ENCODE measurements around the gene EMC6. TPM values are rescaled to one million over a fixed set of nuclear protein-coding genes. Genes with fewer than 3 reads are reported as not detected.

EMC6 gene
- total RNA-seq, 1 donor from 2014 or later: 35.7 TPM

DNA sequence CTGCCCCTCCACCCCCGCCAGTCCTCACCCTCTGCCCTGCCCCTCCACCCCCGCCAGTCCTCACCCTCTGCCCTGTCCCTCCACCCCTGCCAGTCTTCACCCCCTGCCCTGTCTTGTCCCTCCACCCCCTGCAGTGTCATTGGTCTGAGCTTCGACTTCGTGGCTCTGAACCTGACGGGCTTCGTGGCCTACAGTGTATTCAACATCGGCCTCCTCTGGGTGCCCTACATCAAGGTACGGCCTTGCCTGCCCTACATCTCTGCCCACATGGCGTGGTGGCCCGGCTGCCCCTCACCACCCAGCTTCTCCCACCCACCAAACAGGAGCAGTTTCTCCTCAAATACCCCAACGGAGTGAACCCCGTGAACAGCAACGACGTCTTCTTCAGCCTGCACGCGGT, 12.3 kb upstream of the EMC6 start:
- DNase-seq (ENCODE audit: low spot score): no peak

GRCh38 chr17:3656755-3657587, 11.6 kb upstream of the EMC6 start:
- no peak for DNase-seq (ENCODE audit: low spot score)

- no peak for DNase-seq (ENCODE audit: low spot score)
These were observed 11.1 kb upstream of the EMC6 start for GRCh38 chr17:3657588-3657869.

GRCh38 chr17:3657874-3658783, 10.5 kb upstream of the EMC6 start:
- no peak for DNase-seq (ENCODE audit: low spot score)

DNA sequence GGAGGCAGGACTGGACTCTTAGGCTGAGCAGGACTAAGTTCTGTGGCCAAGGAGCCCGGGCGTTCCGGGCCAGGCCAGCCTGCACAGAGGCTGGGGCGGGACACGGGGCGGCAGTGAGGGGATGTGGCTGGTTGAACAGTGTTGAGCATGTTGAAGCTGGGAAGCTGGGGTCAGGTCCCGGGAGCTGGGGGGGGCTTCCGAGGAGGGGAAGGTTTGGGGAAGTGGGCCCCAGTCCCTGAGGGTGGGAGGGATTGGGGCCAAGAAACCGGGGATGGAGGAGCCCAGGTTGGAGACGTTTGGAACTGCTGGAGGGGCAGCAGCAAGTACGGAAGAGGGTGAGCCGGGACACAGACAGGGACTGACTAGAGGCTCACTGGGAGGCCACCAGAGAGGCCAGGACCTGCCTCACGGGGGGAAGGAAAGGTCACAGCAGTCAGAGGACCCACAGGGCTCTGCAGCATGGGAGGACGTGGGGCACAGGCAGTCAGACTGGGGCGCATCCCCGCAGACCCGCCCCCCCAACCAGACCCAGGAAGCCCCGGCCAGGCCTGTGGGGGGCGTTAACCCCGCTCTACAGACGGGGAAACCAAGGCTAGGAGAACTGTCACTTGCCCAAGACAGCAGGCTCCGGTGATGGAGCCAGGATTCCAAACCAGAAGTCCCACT, 9.7 kb upstream of the EMC6 start:
- DNase-seq (ENCODE audit: low spot score): no peak

DNA sequence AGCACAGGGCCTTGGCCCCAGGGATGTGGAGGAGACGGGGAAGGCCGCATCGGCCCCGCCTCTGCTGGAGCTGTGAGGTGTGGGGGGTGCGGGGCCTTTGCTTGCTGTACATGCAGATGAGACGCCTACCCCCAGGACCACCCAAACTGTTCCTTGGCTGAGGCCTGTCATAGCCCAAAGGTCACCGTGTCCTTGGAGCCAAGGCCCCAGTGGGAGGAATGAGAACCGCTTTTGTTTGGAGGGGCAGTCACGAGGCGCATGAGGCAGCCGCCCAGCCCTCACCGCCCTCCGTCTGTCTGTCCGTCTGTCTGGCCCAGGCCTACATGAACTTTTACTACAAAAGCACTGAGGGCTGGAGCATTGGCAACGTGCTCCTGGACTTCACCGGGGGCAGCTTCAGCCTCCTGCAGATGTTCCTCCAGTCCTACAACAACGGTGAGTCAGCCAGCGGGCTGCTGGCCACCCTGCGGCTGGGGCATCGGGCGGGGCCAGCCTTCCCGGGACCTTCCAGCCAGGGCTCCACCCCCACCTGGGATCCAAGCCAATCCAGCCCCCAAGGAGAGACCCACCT, 9.0 kb upstream of the EMC6 start:
- DNase-seq (ENCODE audit: low spot score): peak; percentile 58

DNA sequence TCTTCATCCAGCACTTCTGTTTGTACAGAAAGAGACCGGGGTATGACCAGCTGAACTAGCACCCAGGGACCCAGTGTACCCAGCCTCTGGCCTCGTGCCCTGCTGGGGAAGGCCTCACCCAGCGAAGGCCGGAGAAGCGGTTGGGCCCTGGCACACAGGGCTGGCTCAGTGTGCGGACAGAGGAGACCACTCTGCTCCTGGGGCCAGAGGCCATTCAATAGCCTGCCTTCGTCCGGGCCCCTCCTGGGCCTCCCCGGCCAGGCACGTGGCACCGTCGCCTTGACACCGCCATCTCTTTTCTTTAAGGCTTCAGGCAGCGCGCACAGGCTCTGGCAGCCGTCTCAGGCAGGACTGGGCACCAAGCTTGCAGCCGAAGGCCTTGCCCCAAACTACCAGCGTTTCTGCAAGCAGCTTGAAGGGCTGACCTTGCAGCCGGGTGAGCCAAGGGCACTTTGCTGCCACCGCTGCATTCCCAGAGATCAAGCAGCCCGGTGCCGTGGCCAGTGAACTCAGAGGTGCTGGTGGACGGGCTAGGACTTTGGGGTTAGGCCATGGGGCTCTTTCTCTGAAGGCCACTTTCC, 8.2 kb upstream of the EMC6 start:
- DNase-seq (ENCODE audit: low spot score): no peak

DNA sequence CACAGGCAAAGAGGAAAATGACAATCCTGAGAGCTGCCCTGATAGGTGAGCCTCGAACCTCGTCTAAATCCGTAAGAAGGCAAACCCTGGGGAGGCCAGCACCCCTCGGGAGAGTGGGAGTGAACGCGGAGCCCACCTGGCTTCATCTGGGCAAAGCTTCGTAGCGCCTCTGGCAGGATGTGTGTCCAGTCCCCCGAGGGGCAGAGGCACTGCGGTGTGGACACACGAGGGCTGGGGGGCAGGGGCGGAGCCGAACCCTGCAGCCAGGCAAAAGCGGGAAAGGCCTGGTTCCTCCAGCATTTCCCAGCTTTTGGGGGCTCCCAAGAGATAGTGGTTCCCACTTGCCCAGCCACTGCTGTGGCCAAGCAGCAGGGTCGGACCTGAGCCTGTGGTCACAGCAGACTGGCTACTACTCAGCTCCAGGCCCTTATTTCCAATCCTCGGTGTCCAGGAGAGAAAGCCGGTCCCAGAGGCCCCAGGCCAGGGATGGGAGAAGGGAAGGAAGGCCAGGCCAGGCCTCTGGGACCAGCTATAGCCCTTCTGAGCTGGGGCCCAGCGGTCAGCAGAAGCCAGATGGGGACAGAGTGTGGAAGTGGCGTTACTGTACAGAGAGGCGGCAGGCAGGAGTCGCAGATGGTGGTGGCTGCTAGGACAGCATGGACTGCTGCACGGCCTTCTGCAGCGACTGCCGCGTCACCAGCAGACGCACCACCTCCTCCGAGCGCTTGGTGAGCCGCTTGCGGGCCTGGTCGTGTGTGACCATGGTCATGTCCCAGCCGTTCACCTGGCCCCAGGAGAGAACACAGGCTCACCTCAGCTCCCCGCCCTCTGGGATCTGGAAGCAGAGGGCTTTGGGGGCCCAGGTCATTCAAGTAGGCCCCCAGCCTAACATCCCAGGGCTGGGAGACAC, 5.3 kb upstream of the EMC6 start:
- no peak for DNase-seq (ENCODE audit: low spot score)

- DNase-seq (ENCODE audit: low spot score): no peak
These were observed 2.8 kb upstream of the EMC6 start for GRCh38 chr17:3665834-3666233.

- no peak for DNase-seq (ENCODE audit: low spot score)
These were observed 2.1 kb upstream of the EMC6 start for GRCh38 chr17:3666516-3666915.

DNA sequence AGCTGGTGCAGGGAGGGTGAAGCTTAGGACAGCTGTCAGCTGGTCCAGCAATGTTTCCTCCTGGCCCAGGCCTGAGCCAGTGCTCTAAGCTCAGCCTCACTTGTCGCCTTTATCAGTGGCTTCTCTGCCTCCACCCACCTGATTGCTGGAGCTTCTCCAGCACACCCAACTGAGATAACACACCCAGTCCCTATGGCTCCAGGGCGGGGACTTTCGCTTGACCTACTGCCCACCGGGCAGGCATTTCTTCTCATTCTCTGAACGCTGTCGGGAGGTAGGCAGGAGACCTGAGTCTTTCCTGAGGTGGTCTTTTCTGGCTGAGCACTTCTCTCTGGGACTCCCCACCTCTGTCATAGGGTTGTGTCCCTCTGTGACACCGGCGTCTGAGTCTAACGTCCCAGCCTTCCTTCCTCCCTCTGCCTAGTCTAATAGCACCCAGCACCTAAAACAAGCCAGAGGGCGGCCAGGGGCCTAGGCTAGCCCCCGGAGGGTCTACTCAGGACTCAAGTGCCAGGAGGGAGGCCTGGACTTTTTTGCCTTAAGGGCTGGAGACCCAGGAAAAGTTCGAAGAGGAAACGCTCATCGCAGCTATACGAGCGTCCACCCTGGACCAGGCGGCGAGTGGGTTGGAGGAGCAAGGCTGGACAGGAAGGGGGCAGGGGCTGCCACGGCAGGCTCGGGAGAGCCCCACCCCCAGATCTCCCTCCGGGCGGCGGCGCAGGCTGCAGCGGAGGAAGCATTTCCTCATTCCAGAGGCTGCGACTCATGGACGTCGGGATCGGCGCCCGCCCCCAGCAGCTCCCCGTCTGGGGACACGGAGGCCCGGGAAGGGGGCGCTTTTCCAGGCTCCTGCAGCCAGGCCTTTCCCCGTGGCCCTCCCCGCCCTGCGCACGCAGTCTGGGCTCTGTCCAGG, 990 bp upstream of the EMC6 start:
- DNase-seq (ENCODE audit: low spot score): peak; percentile 89

- DNase-seq (ENCODE audit: low spot score): no peak
These were observed 404 bp downstream of the EMC6 start for GRCh38 chr17:3669085-3669347.

GRCh38 chr17:3669548-3669947, 936 bp downstream of the EMC6 start:
- DNase-seq (ENCODE audit: low spot score): no peak

GRCh38 chr17:3672571-3672970, 4.0 kb downstream of the EMC6 start:
- DNase-seq (ENCODE audit: low spot score): no peak

DNA sequence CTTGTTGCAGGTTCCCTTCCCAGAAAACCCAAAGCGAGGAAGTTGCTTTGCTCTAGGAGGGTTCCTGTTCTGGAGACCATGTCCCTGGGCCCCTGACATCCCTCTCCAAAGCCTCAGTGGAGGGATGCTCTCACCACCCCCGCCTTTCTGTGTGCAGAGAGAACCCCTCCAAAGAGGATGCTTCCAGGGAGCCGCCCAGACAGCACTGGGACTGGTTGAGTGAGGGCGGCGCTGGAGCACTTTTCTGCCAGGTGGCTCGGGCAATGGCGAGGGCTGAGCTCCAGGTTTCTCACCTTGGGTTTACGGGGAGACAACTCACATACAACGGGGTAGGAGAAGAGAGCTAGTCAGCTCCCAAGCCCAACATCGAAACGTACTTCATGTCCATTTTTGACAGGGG, 7.3 kb downstream of the EMC6 start:
- DNase-seq (ENCODE audit: low spot score): no peak

- no peak for DNase-seq (ENCODE audit: low spot score)
These were observed 9.6 kb downstream of the EMC6 start for GRCh38 chr17:3678095-3678820.

- DNase-seq (ENCODE audit: low spot score): no peak
These were observed 10.4 kb downstream of the EMC6 start for GRCh38 chr17:3678821-3679530.

DNA sequence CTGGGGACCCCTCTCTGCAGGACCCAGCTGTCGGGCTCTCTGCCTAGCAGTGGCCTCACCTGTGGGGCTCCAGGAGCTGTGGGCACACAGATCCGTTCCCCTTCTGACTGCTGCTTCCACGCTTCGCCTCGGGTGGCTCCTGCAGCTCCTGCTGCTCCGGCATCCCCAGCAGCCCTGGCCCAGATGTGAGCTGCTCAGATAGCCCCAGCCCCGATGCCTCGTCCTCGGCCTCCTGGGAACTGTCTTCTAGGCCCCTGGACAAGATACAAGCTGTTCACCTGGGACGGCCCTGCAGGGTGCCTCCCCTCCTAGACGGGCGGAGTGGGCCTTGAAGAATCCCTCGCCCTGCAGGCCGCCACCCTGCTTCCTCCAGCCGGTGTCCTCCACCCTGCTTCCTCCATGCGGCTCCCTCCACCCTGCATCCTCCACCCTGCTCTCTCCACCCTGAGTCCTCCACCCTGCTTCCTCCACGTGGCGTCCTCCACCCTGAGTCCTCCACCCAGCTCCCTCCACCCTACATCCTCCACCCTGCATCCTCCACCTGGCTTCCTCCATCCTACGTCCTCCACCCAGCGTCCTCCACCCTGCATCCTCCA, 11.0 kb downstream of the EMC6 start:
- no peak for DNase-seq (ENCODE audit: low spot score)

All from mucosa of gallbladder (tissue), 1 donor.